Omental fat pad (tissue), 4 donors: ENCODE measurements around the gene UGT1A5. TPM values are rescaled to one million over a fixed set of nuclear protein-coding genes. Genes with fewer than 3 reads are reported as not detected.
A peak's percentile ranks its signal among the peaks of the same experiment; 100 is the strongest.

ENCODE experiments used
- ATAC-seq: fragments of 150-250 bp; one replicate; pipeline ENCODE4 v1.9.1; 2016; ENCODE audit warnings: mild to moderate bottlenecking, moderate library complexity; ENCODE audit not compliant: low FRiP score
- DNase-seq: peaks from one replicate; pipeline ENCODE4 v3.0.0-alpha.2; 2019; ENCODE audit warnings: low spot score
- total RNA-seq, 4 donors: library from RNA; depleted of rRNA; stranded (reverse); fragments of >200 nt; gene quantifications; one replicate each; pipeline ENCODE4 v1.1.0, GENCODE V29; 2016
- TF ChIP-seq, protein P1 (sequence below), 3 donors: fragments of 450-650 bp; IDR thresholded peaks; one replicate each; pipeline ENCODE4 v1.5.1; 2016 to 2017; ENCODE audit warnings: antibody characterized with exemption in 3 of 3, mild to moderate bottlenecking in 3 of 3, moderate library complexity in 2 of 3

UGT1A5 gene
- total RNA-seq, 4 donors from 2014 or later: not detected

DNA sequence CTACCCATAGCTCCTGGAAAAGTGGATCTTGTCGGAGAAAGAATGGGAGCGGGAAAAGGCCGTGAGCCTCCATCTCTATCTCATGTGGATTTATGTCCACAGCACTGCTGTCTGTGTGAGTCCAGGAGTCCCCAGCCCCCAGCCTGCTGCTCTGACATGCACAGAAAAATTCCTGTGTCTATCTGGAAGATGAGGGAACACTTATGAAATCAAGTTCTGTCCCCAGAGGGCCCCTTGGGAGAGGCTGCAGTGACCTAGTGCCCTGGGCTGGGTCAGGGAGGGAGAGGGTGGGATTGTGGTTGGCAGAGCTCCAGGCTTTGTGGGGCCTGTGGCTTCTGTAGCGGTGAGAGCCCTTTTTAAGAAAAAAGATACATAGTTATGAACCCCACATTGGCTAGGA is 104.1 kb downstream of the UGT1A5 start:
- DNase-seq (no peak), ATAC-seq (no peak)
- TF ChIP-seq, protein P1, sequence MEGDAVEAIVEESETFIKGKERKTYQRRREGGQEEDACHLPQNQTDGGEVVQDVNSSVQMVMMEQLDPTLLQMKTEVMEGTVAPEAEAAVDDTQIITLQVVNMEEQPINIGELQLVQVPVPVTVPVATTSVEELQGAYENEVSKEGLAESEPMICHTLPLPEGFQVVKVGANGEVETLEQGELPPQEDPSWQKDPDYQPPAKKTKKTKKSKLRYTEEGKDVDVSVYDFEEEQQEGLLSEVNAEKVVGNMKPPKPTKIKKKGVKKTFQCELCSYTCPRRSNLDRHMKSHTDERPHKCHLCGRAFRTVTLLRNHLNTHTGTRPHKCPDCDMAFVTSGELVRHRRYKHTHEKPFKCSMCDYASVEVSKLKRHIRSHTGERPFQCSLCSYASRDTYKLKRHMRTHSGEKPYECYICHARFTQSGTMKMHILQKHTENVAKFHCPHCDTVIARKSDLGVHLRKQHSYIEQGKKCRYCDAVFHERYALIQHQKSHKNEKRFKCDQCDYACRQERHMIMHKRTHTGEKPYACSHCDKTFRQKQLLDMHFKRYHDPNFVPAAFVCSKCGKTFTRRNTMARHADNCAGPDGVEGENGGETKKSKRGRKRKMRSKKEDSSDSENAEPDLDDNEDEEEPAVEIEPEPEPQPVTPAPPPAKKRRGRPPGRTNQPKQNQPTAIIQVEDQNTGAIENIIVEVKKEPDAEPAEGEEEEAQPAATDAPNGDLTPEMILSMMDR (IDR thresholded peaks at IDR 0.05): no peak

DNA sequence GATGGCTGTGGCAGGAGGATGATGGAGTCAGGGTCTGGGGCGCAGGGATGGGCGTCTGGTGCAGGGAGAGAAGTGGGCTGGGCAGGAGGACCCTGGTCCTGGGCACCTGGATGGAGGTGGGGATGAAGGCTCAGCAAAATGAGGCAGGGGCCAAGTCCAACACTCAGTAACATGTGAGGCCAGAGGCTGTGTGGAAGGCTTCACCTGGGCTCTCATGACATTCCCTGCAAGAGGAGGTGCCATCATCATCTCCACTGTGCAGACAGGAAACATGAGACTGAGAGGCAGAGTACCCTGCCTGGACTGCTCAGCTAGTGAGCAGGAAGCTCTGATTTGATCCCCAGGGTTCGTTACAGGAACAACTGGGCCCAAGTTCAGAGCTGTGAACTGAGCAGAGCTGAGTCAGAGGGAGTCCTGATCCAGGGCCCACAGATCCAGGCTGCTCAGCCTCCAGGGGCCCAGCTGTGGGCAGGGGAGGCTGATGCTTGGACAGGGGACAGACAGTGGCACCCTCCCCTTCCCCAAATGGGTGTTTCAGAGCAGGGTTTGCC is 104.7 kb downstream of the UGT1A5 start:
- TF ChIP-seq, protein P1 (IDR thresholded peaks at IDR 0.05): no peak
- DNase-seq: peak; percentile 8
- no peak for ATAC-seq

DNA sequence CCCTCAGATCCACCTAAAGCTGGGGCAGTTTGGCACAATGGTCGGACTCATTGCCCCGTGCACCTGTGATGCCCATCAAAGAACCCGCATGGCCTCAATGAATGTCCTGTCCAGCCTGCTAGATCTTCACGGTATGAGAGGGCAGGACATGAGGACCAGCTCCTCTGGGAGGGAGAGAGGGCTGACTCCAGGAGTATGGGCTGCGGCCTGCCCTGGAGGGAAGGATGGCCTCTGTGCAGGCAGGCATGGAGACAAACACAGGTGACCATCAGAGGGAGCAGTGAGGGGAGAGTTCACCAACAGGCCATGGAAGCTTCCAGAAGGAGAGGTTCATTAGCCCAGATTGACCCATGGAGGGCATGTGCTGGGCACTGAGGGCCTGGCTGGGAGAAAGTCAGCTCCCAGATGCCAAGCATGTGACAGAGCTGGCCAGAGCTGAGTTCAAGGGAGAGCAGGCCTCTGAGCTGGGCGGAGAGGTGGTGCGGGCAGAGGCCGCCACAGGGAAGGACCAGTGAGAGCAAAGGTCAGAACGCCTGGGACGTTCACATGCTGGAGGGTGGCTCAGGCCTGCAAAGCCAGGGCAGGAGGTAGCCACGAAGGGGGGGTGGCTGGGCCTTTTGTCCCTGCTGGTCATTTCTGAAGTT is 105.4 kb downstream of the UGT1A5 start:
- TF ChIP-seq, protein P1 (IDR thresholded peaks at IDR 0.05): no peak
- DNase-seq: no peak

DNA sequence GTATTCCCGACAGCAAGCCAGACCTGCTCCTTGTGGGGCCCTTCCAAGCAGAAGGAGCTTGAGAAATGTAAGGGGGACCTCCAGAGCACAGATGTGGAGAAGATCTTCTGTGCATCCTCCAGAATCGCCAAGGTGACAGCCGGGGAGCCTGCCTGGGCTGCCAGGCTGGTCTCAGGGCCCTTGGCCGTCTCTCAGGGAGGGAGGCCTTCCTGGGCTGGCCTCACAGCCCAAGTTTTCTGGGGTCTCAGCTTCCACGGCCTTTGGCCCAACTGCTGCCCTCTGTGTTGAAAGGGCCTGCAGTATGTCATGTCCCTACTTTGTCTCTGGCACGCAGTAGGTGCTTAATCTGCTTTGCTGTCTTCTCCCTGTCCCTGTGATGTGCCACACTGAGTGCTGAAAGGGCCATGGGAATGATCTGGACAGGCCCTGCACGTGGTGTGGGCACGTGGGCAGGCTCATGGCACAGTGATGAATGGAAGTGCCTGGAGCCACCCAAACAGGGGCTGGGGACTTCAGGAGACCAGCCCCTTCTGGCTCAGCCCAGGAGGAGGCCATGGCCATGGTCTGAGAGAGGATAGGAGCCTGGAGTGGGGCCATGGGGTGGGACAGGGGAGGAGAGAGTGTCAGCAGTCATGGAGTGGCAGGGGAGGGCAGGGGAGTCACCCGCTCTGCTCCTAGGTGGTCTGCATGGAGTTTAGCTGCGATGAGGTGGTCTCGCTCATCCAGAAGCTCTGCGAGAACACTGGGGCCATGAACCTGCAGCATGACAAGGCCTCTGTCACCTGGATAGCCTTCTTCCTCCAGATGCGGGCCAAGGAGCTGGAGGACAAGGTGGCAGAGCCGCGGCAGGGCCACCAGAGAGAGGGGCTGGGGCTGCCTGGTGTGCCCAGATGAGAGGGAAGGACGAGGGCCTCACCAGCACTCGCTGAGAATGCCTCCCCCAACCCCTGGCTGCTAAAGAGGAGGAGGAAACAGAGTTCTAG is 106.2 kb downstream of the UGT1A5 start:
- no peak for DNase-seq
- ATAC-seq: no peak
- TF ChIP-seq, protein P1 (IDR thresholded peaks at IDR 0.05): no peak

More for the DNA sequence above, 105.4 kb downstream of the UGT1A5 start:
- no peak for ATAC-seq

DNA sequence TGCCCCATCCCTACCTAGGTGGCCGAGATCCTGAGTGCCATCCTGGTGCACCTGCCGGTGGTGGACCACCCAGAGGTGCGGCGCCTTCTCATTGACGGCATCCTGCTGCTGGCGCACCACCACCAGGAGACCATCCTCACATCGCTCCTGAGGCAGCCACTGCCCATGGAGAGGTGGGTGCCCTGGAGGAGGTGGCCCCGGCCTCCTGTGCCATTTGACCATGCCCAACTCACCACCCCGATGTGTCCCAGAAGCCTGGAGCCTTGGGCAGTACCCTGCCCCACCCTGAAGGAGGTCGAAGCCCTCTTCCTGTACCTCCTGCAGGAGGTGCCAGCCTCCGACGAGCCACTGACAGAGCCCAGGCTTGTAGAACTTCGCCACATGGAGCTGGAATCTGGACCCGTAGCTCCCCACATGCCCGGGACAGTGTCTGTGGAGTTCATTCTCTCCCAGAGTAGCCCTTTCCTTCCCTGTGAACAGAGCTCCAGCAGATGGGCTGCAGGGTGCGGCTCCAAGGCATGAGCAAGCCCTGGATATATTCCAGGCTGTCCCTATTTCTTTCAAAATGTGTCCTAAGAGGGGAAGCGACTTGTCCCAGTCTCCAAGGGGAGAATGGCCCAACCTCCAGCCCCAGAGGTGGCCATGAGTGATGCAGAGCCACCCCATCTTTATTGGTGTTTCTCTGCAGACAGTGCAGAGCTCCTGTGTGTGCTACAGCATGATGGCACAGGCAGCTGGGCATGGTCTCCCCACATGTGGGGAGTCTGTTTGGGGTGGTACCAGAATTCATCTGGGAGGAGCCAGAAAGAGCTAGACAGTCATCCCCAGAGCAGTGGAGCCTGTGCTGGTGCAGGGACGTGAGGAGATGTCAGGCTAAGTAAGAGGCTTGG is 107.4 kb downstream of the UGT1A5 start:
- TF ChIP-seq, protein P1 (IDR thresholded peaks at IDR 0.05): no peak
- DNase-seq (no peak), ATAC-seq (no peak)

DNA sequence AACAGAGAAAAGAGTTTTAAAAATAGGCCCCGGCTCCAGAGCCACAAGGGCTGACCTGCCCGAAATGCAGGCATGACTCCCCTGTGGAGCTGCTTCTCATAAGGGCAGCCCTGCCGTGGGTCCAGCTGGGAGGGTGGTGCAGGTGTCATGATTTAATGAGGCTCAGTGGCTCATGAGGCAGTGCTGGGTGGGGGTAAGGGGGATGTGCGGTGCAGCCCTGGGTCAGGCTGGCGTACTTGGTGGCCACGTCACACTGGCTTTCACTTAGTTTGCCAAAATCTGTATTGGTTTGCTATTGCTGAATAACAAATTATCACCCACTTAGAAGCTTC is 108.0 kb downstream of the UGT1A5 start:
- ATAC-seq (no peak), DNase-seq (no peak)
- TF ChIP-seq, protein P1 (IDR thresholded peaks at IDR 0.05): no peak
